Neural crest cell (in vitro differentiated cells): ENCODE measurements around the gene GRIP2. TPM values are rescaled to one million over a fixed set of nuclear protein-coding genes. Genes with fewer than 3 reads are reported as not detected.
A peak's percentile ranks its signal among the peaks of the same experiment; 100 is the strongest.

ENCODE experiments used
- DNase-seq: peaks from one replicate; pipeline ENCODE4 v3.0.0; 2021; ENCODE audit warnings: low read depth, mixed read lengths, low spot score
- H3K27ac Mint-ChIP-seq: one replicate; pipeline ENCODE4 v1.8.0; 2021; ENCODE audit warnings: mild to moderate bottlenecking, mixed read lengths; ENCODE audit not compliant: unreplicated experiment
- H3K27me3 Mint-ChIP-seq: 2 replicates; pipeline ENCODE4 v1.8.0; 2021; ENCODE audit warnings: low read depth, mild to moderate bottlenecking, mixed read lengths
- H3K36me3 Mint-ChIP-seq: 2 replicates; pipeline ENCODE4 v1.8.0; 2021; ENCODE audit warnings: low read depth, mild to moderate bottlenecking, mixed read lengths
- H3K4me1 Mint-ChIP-seq: 2 replicates; pipeline ENCODE4 v1.8.0; 2021; ENCODE audit warnings: mixed read lengths
- H3K4me3 Mint-ChIP-seq: one replicate; pipeline ENCODE4 v1.8.0; 2021; ENCODE audit warnings: mild to moderate bottlenecking, mixed read lengths
- H3K9me3 Mint-ChIP-seq: 2 replicates; pipeline ENCODE4 v1.8.0; 2021; ENCODE audit warnings: mixed read lengths
- CTCF ChIP-seq: fragments of 200-600 bp; sonication (generic); conservative IDR thresholded peaks from 2 replicates; pipeline ENCODE4 v1.5.0; 2021; ENCODE audit warnings: antibody characterized with exemption, mild to moderate bottlenecking
- total RNA-seq: library from RNA; stranded (reverse); gene quantifications from 2 replicates; pipeline ENCODE4 v1.2.1, GENCODE V29; 2021

The GRIP2 gene
- total RNA-seq, 1 donor from 2014 or later = 3.2 TPM

DNA sequence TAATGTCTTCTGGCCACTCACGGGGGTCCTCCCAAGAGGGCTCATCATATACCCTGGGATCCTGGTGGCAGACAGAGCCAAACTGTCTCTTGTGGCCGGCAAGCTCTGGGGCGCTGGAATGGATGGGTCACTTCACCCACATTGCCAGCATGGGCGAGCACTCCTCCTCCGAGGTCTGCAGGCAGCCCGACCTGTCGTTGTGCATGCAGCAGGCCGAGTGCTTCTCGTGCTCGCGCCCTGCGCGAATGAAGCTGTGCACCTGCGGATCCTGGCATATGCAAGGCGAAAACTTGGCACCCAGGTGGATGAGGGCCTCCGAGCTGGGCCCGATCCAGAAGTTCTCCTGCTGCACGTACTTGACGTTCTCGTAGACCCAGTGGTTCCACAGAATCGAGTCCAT lies 33.6 kb upstream of the GRIP2 start:
- Mint-ChIP-seq H3K36me3 (no peaks in the 10 kb centered on the region), H3K4me3 (no peak overlapping the region), H3K27ac (no peak overlapping the region), H3K4me1 (peaks cover 6% of the 10 kb centered on the region), H3K9me3 (no peaks in the 10 kb centered on the region), H3K27me3 (no peaks in the 10 kb centered on the region)
- DNase-seq = no peak
- TF ChIP-seq CTCF = no peak

DNA sequence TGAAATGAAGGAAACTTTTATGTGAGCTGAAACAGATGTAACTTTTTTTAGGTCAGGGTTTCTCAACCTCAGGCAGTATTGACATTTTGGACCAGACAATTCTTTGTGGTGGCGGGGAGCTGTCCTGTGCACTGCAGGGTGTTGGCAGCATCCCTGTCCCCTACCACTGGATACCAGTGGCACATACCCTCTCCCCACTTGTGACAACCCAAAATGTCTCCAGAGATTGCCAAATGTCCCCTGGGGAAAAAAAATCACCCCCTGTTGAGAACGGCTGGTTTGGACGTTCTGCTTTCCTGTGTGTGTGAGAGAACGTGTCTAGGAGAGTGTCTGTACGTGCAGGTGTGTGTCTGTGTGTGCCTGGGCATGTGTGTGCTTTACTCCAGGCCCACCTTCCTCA lies 30.7 kb upstream of the GRIP2 start:
- H3K4me3 Mint-ChIP-seq = no peak overlapping the region
- no peaks in the 10 kb centered on the region for H3K27me3 Mint-ChIP-seq
- H3K4me1 Mint-ChIP-seq = peaks cover 15% of the 10 kb centered on the region
- H3K9me3 Mint-ChIP-seq = no peaks in the 10 kb centered on the region
- H3K27ac Mint-ChIP-seq = no peak overlapping the region
- no peaks in the 10 kb centered on the region for H3K36me3 Mint-ChIP-seq
- no peak for TF ChIP-seq CTCF
- no peak for DNase-seq

GRCh38 chr3:14570089-14570488 lies 29.9 kb upstream of the GRIP2 start:
- H3K9me3 Mint-ChIP-seq = no peaks in the 10 kb centered on the region
- H3K27me3 Mint-ChIP-seq = no peaks in the 10 kb centered on the region
- H3K36me3 Mint-ChIP-seq = no peaks in the 10 kb centered on the region
- H3K4me1 Mint-ChIP-seq = peaks cover 23% of the 10 kb centered on the region
- no peak overlapping the region for H3K27ac Mint-ChIP-seq
- no peak overlapping the region for H3K4me3 Mint-ChIP-seq
- DNase-seq = no peak
- no peak for TF ChIP-seq CTCF

DNA sequence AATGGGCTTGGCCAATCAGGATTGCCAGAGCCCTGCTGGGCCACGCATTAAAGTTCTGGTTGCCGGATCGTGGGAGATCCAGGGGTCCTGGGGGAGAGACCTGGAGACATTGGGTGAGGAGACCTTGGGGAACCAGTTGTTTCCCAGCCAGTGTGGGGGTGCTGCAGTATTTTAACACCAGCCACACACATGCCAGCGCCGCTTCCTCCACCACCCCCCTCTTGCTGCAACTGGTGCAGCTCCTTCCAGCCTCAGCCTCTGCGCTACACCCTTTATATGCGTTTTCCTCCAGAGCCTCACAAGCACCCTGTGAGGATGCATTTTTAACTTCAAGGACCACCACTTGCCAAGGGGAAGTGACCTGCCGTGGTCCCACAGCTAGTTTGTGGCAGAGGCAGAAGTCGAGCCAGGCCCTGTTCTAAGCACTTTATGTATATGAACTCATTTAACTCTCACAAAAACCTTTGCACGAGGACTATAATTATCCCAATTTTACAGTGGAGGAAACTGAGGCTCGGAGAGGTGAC lies 29.4 kb upstream of the GRIP2 start:
- H3K27me3 Mint-ChIP-seq = no peaks in the 10 kb centered on the region
- H3K4me3 Mint-ChIP-seq = no peak overlapping the region
- H3K9me3 Mint-ChIP-seq = no peaks in the 10 kb centered on the region
- peaks cover 29% of the 10 kb centered on the region for H3K4me1 Mint-ChIP-seq
- no peaks in the 10 kb centered on the region for H3K36me3 Mint-ChIP-seq
- DNase-seq = no peak
- TF ChIP-seq CTCF = no peak
- H3K27ac Mint-ChIP-seq = peak overlapping the region; percentile 6

GRCh38 chr3:14568269-14568668 lies 28.1 kb upstream of the GRIP2 start:
- no peaks in the 10 kb centered on the region for H3K36me3 Mint-ChIP-seq
- no peak for DNase-seq
- H3K9me3 Mint-ChIP-seq = no peaks in the 10 kb centered on the region
- H3K4me1 Mint-ChIP-seq = peaks cover 35% of the 10 kb centered on the region
- no peak overlapping the region for H3K4me3 Mint-ChIP-seq
- peak overlapping the region; percentile 75 for H3K27ac Mint-ChIP-seq
- TF ChIP-seq CTCF = no peak
- no peaks in the 10 kb centered on the region for H3K27me3 Mint-ChIP-seq

DNA sequence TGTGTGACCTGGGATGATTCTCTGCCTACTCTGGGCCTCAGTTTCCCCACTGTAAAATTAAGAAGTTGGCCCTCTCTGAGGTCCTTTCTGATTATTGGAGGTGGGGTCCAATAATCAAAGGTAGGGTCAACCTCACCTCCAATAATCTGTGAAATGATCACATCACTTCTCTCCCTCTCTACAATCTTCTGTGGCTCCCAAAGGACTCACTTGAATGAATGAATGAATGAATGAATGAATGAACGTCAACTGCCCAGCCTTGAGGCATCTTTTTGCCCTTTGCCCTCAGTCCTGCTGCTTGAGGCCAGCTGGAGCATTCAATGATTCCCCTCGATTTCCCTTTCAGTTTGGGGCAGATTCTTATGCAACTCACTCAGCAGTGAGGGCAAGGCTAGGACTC lies 26.7 kb upstream of the GRIP2 start:
- H3K27me3 Mint-ChIP-seq = no peaks in the 10 kb centered on the region
- no peak for DNase-seq
- TF ChIP-seq CTCF = no peak
- H3K36me3 Mint-ChIP-seq = no peaks in the 10 kb centered on the region
- H3K4me1 Mint-ChIP-seq = peaks cover 49% of the 10 kb centered on the region
- no peaks in the 10 kb centered on the region for H3K9me3 Mint-ChIP-seq
- H3K4me3 Mint-ChIP-seq = no peak overlapping the region
- peak overlapping the region; percentile 48 for H3K27ac Mint-ChIP-seq
